ENCODE measurements around the gene SCMH1.

The SCMH1 gene

DNA sequence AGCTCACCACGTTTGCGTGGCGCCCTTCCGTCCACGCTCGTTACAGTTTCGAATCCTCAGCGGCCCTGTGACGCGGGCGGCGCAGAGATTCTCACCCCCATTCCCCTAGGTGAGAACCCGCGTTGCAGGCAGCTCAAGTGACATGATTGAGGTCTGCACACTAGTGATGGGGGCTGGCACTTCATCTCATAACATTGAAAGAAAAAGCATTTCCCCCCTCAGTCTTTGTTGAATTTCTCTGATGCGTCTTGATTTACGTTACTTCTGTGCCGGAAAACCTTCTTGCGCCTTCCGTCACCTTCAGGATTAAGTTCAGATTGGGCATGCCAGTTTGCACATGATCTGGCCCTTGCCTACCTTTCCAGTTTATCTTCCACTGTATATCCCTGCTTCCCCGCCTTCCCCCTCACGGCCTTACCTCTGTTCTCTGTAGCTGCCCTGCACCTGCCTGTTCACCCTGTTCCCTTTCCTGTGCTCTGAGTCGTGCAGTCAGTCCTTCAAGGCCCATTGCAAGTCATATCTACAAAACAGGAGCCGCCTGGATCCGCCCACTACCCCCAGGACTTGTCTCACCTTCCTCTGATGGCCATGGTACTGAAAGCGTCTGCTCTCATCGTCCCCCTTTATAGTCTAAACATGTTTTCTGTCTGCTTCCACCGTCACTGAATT lies 261.5 kb downstream of the SCMH1 start:
- Histone ChIP-seq H3K9me2 (replicated peaks; ENCODE audit: insufficient read depth, low read length) (no peaks in the 10 kb centered on the region), H3K79me2 (ENCODE audit: insufficient read depth, low read length) (peaks cover 56% of the 10 kb centered on the region), H4K20me1 (ENCODE audit: low read depth, low read length) (peaks cover 18% of the 10 kb centered on the region; the same call in 1 of the 2 replicates), H3K36me3 (ENCODE audit: low read length) (peaks cover 15% of the 10 kb centered on the region), H3K9ac (ENCODE audit: low read length) (peak overlapping the region; percentile 99), H3F3A (ENCODE audit: insufficient read depth) (no peaks in the 10 kb centered on the region), H2AFZ (ENCODE audit: low read depth, low read length, severe bottlenecking) (no peak overlapping the region), H3K4me2 (ENCODE audit: low read depth, low read length, poor library complexity, severe bottlenecking) (peak overlapping the region; percentile 68), H3K9me3 (ENCODE audit: insufficient read depth, low read length) (no peaks in the 10 kb centered on the region), H3K27me3 (ENCODE audit: low read length) (no peaks in the 10 kb centered on the region), H3K4me3 (ENCODE audit: insufficient read depth, low read length, poor library complexity, severe bottlenecking) (peak overlapping the region; percentile 93), H3K27ac (ENCODE audit: low read depth, low read length) (peak overlapping the region; percentile 95)
- no peak for TF ChIP-seq EZH2phosphoT487 (conservative IDR thresholded peaks at IDR 0.05; ENCODE audit: low read length)
- TF ChIP-seq, protein P1, sequence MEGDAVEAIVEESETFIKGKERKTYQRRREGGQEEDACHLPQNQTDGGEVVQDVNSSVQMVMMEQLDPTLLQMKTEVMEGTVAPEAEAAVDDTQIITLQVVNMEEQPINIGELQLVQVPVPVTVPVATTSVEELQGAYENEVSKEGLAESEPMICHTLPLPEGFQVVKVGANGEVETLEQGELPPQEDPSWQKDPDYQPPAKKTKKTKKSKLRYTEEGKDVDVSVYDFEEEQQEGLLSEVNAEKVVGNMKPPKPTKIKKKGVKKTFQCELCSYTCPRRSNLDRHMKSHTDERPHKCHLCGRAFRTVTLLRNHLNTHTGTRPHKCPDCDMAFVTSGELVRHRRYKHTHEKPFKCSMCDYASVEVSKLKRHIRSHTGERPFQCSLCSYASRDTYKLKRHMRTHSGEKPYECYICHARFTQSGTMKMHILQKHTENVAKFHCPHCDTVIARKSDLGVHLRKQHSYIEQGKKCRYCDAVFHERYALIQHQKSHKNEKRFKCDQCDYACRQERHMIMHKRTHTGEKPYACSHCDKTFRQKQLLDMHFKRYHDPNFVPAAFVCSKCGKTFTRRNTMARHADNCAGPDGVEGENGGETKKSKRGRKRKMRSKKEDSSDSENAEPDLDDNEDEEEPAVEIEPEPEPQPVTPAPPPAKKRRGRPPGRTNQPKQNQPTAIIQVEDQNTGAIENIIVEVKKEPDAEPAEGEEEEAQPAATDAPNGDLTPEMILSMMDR (IDR thresholded peaks at IDR 0.05; ENCODE audit: insufficient read depth, low read length, poor library complexity, severe bottlenecking), result no peak

DNA sequence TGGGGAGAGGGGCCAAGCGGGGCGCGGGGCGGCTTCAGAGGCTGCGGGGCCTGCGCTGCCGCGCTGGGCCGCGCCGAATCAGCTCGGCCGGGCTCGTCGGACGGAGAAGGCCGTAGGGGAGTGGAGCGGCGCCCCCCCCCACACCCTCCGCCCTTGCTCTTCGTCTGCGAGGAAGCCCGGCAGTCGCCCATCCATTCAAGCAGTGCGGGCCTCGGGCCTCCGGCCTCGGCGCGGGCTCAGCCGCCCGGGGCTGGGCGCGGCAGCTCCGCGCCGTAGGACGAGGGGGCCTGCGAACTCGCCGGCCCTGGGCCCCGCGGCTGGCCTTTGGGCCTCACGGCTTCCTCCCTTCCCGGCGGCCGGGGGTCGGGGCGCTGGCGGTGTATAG lies 262.0 kb downstream of the SCMH1 start:
- peaks cover 51% of the 10 kb centered on the region for H3K79me2 ChIP-seq (ENCODE audit: insufficient read depth, low read length)
- TF ChIP-seq, protein P1 (IDR thresholded peaks at IDR 0.05; ENCODE audit: insufficient read depth, low read length, poor library complexity, severe bottlenecking), result no peak
- no peak for TF ChIP-seq EZH2phosphoT487 (conservative IDR thresholded peaks at IDR 0.05; ENCODE audit: low read length)
- peaks cover 14% of the 10 kb centered on the region for H3K36me3 ChIP-seq (ENCODE audit: low read length)
- H3K9me2 ChIP-seq (replicated peaks; ENCODE audit: insufficient read depth, low read length), result no peaks in the 10 kb centered on the region
- no peaks in the 10 kb centered on the region for H3K9me3 ChIP-seq (ENCODE audit: insufficient read depth, low read length)
- H3K4me2 ChIP-seq (ENCODE audit: low read depth, low read length, poor library complexity, severe bottlenecking), result peak overlapping the region; percentile 68
- H3K9ac ChIP-seq (ENCODE audit: low read length), result peak overlapping the region; percentile 99
- peak overlapping the region; percentile 95 for H3K27ac ChIP-seq (ENCODE audit: low read depth, low read length)
- no peaks in the 10 kb centered on the region for H3K27me3 ChIP-seq (ENCODE audit: low read length)
- no peak overlapping the region for H2AFZ ChIP-seq (ENCODE audit: low read depth, low read length, severe bottlenecking)
- H4K20me1 ChIP-seq (ENCODE audit: low read depth, low read length), result peaks cover 18% of the 10 kb centered on the region; the same call in 1 of the 2 replicates
- peak overlapping the region; percentile 93 for H3K4me3 ChIP-seq (ENCODE audit: insufficient read depth, low read length, poor library complexity, severe bottlenecking)
- H3F3A ChIP-seq (ENCODE audit: insufficient read depth), result no peaks in the 10 kb centered on the region

DNA sequence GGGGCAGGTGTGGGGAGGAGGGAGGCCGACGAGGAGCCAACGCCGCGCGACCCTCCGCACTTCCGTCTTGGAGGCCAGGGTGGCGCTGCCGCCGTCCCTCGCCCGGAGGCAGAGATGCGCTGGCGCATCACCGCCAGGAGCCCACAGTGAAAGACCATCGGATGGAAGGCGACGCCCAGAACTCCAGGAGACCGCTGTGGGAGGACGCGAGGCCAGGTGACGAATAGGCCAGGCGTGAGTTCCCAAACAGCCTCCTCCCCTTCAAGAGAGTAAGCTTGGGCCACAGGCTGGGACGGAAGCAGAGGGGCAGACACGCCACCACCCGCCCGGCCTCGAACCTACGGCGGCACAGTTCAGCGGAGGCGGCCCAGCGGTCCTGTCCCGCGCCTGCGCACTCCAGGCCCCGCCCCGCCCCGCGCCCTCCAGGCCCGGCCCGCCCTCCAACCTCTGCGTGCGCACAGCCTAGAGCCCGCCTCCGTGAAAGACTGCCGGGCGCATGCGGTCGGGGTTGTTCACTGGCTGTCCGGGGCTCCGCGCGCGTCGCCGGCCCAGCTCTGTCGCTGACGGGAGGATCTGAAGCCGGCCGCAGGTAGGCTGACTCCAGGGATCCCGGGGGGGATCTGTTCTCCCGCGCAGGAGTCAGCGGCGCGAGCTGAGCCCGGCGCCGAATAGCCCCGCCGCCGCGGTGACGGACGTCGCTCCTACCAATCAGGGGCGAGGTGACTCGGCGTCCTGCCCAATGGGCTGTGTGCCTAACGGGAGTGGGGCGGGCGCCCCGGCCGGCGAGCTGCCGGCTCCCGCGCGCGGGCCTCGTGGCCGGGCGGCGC lies 262.7 kb downstream of the SCMH1 start, which contains the start of gene CTPS1:
Gene CTPS1, plus strand, starts transcription at position 456 of the 827 bp plus-strand sequence. CDS start 3,595 bp downstream, outside the sequence.
- Histone ChIP-seq H3K36me3 (ENCODE audit: low read length) (peaks cover 8% of the 10 kb centered on the region), H2AFZ (ENCODE audit: low read depth, low read length, severe bottlenecking) (peak within 1 kb of the TSS; percentile 82), H3K9me3 (ENCODE audit: insufficient read depth, low read length) (no peaks in the 10 kb centered on the region), H3K79me2 (ENCODE audit: insufficient read depth, low read length) (peaks cover 45% of the 10 kb centered on the region), H3K9ac (ENCODE audit: low read length) (peak within 1 kb of the TSS; percentile 99), H3F3A (ENCODE audit: insufficient read depth) (no peaks in the 10 kb centered on the region), H4K20me1 (ENCODE audit: low read depth, low read length) (peaks cover 18% of the 10 kb centered on the region; the same call in 1 of the 2 replicates), H3K4me2 (ENCODE audit: low read depth, low read length, poor library complexity, severe bottlenecking) (peak within 1 kb of the TSS; percentile 73), H3K27ac (ENCODE audit: low read depth, low read length) (peak within 1 kb of the TSS; percentile 95), H3K27me3 (ENCODE audit: low read length) (no peaks in the 10 kb centered on the region), H3K4me3 (ENCODE audit: insufficient read depth, low read length, poor library complexity, severe bottlenecking) (peak within 1 kb of the TSS; percentile 93), H3K9me2 (replicated peaks; ENCODE audit: insufficient read depth, low read length) (no peaks in the 10 kb centered on the region)
- TF ChIP-seq EZH2phosphoT487 (conservative IDR thresholded peaks at IDR 0.05; ENCODE audit: low read length), result no peak
- TF ChIP-seq, protein P1 (IDR thresholded peaks at IDR 0.05; ENCODE audit: insufficient read depth, low read length, poor library complexity, severe bottlenecking), result peak; percentile 23
